IMR-90 (cell line): ENCODE data around the gene GMPPB.

Experiments
- BHLHE40 ChIP-seq: fragments of 150-350 bp; IDR thresholded peaks from 2 replicates; pipeline ENCODE4 v1.6.1; 2016; ENCODE audit warnings: mild to moderate bottlenecking, low read depth, low read length
- CEBPB ChIP-seq: IDR thresholded peaks from 2 replicates; pipeline ENCODE4 v1.6.1; 2012; ENCODE audit warnings: low read depth, low read length, improper control_type of control experiment
- CHD1 ChIP-seq: IDR thresholded peaks from 2 replicates; pipeline ENCODE4 v1.6.1; 2012; ENCODE audit warnings: low read depth, low read length, improper control_type of control experiment
- CTCF ChIP-seq: conservative IDR thresholded peaks from 2 replicates; pipeline ENCODE4 v1.5.1; 2012; ENCODE audit warnings: mild to moderate bottlenecking, low read depth, low read length, improper control_type of control experiment
- MAFK ChIP-seq: IDR thresholded peaks from 2 replicates; pipeline ENCODE4 v1.6.1; 2012; ENCODE audit warnings: low read depth, low read length, improper control_type of control experiment
- MAZ ChIP-seq: IDR thresholded peaks from 2 replicates; pipeline ENCODE4 v1.6.1; 2012; ENCODE audit warnings: low read depth, mild to moderate bottlenecking, low read length, improper control_type of control experiment, moderate library complexity, borderline replicate concordance
- MXI1 ChIP-seq: IDR thresholded peaks from 2 replicates; pipeline ENCODE4 v1.6.1; 2012; ENCODE audit warnings: low read depth, mild to moderate bottlenecking, low read length, moderate library complexity, borderline replicate concordance
- POLR2A ChIP-seq: IDR thresholded peaks from 2 replicates; pipeline ENCODE4 v1.6.1; 2012; ENCODE audit warnings: mild to moderate bottlenecking, low read depth, low read length
- RAD21 ChIP-seq: IDR thresholded peaks from 2 replicates; pipeline ENCODE4 v1.6.1; 2012; ENCODE audit warnings: low read length, improper control_type of control experiment
- RCOR1 ChIP-seq: IDR thresholded peaks from 2 replicates; pipeline ENCODE4 v1.6.1; 2012; ENCODE audit warnings: mild to moderate bottlenecking, low read length, improper control_type of control experiment; ENCODE audit not compliant: insufficient replicate concordance
- RFX5 ChIP-seq: IDR thresholded peaks from 2 replicates; pipeline ENCODE4 v1.8.0; 2012; ENCODE audit warnings: low read depth, mild to moderate bottlenecking, low read length, moderate library complexity
- SMC3 ChIP-seq: fragments of 150-350 bp; IDR thresholded peaks from 2 replicates; pipeline ENCODE4 v1.6.1; 2016; ENCODE audit warnings: low read depth, mild to moderate bottlenecking, antibody characterized with exemption, low read length, moderate library complexity
- TF ChIP-seq, protein P1 (sequence below): fragments of 150-350 bp; IDR thresholded peaks from 2 replicates; pipeline ENCODE4 v1.6.1; 2016; ENCODE audit warnings: low read depth, mild to moderate bottlenecking, low read length, moderate library complexity, borderline replicate concordance
- TF ChIP-seq, protein P2 (sequence below): fragments of 150-350 bp; IDR thresholded peaks from 2 replicates; pipeline ENCODE4 v1.6.1; 2017; ENCODE audit warnings: mild to moderate bottlenecking, antibody characterized with exemption, low read length, low read depth

- TF ChIP-seq CTCF (no peak), POLR2A (no peak), MAFK (no peak), BHLHE40 (no peak), CEBPB (no peak), RFX5 (no peak), MAZ (no peak), MXI1 (no peak), RAD21 (no peak), SMC3 (no peak), CHD1 (no peak), RCOR1 (no peak)
- TF ChIP-seq, protein P1, sequence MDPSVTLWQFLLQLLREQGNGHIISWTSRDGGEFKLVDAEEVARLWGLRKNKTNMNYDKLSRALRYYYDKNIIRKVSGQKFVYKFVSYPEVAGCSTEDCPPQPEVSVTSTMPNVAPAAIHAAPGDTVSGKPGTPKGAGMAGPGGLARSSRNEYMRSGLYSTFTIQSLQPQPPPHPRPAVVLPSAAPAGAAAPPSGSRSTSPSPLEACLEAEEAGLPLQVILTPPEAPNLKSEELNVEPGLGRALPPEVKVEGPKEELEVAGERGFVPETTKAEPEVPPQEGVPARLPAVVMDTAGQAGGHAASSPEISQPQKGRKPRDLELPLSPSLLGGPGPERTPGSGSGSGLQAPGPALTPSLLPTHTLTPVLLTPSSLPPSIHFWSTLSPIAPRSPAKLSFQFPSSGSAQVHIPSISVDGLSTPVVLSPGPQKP, result no peak
- TF ChIP-seq, protein P2, sequence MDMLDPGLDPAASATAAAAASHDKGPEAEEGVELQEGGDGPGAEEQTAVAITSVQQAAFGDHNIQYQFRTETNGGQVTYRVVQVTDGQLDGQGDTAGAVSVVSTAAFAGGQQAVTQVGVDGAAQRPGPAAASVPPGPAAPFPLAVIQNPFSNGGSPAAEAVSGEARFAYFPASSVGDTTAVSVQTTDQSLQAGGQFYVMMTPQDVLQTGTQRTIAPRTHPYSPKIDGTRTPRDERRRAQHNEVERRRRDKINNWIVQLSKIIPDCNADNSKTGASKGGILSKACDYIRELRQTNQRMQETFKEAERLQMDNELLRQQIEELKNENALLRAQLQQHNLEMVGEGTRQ, result no peak
These were observed 11.0 kb downstream of the GMPPB start for GRCh38 chr3:49712631-49713317.
